Panc1 (cell line): ENCODE data around the gene KCNJ12. TPM values are rescaled to one million over a fixed set of nuclear protein-coding genes. Genes with fewer than 3 reads are reported as not detected.

Source experiments
- ATAC-seq: fragments of 200-7000 bp; cut with Tn5 transposase; 2 replicates; pipeline ENCODE4 v1.9.1; 2020; ENCODE audit warnings: mild to moderate bottlenecking, moderate library complexity
- BruUV-seq: library from RNA; stranded (reverse); fragments of 400-500 nt; replicated peaks from 2 replicates; lab custom pipeline; 2021; lab: Mats Ljungman, UMichigan
- CTCF ChIA-PET: fragments of 300-600 bp; sonication (Branson Sonifier 250); formaldehyde crosslinking; loops from one replicate; lab custom pipeline; 2022; ENCODE audit warnings: antibody characterized with exemption; lab: Charles Lee
- POLR2A ChIA-PET: fragments of 300-600 bp; sonication (Branson Sonifier 250); formaldehyde crosslinking; loops from one replicate; lab custom pipeline; 2022; ENCODE audit warnings: antibody characterized with exemption; lab: Charles Lee
- DNase-seq: peaks from one replicate; pipeline ENCODE4 v3.0.0-alpha.2; 2010; ENCODE audit warnings: low read depth, low spot score
- H3K27ac ChIP-seq: 2 replicates; pipeline ENCODE4 v1.5.1; 2011; ENCODE audit warnings: mild to moderate bottlenecking, low read length, inconsistent platforms
- H3K27me3 ChIP-seq: fragments of 200-500 bp; sonication (Bioruptor generic); 2 replicates; pipeline ENCODE4 v1.6.0; 2014; ENCODE audit warnings: low read length, inconsistent platforms; ENCODE audit not compliant: control insufficient read depth, insufficient read depth
- H3K36me3 ChIP-seq: fragments of 200-500 bp; sonication (Bioruptor generic); 2 replicates; pipeline ENCODE4 v1.5.1; 2014; ENCODE audit warnings: inconsistent platforms, mild to moderate bottlenecking, low read length, moderate library complexity; ENCODE audit not compliant: control insufficient read depth, insufficient read depth
- H3K4me1 ChIP-seq: 2 replicates; pipeline ENCODE4 v1.5.1; 2011; ENCODE audit warnings: inconsistent platforms, mild to moderate bottlenecking, low read length, moderate library complexity; ENCODE audit not compliant: control insufficient read depth, insufficient read depth
- H3K4me3 ChIP-seq, 2 experiments: 2 replicates each; pipeline ENCODE4 v1.5.1; 2011 to 2012; ENCODE audit warnings: low read depth in 2 of 2, low read length in 2 of 2, mild to moderate bottlenecking in 2 of 2, inconsistent platforms in 1 of 2, moderate library complexity in 1 of 2
- H3K9me3 ChIP-seq: fragments of 200-500 bp; sonication (Bioruptor generic); 2 replicates; pipeline ENCODE4 v1.5.1; 2014; ENCODE audit warnings: low read depth, mild to moderate bottlenecking, inconsistent platforms, low read length, moderate library complexity; ENCODE audit not compliant: control insufficient read depth, insufficient read depth
- POLR2AphosphoS5 ChIP-seq: IDR thresholded peaks from 2 replicates; pipeline ENCODE4 v1.6.1; 2012; ENCODE audit warnings: mild to moderate bottlenecking, low read depth, low read length, moderate library complexity
- REST ChIP-seq, 2 experiments: IDR thresholded peaks; 2 replicates each; pipeline ENCODE4 v1.6.1; 2011 to 2012; ENCODE audit warnings: low read depth in 2 of 2, control low read depth in 1 of 2, low read length in 1 of 2, mild to moderate bottlenecking in 1 of 2, moderate library complexity in 1 of 2; ENCODE audit not compliant: insufficient read depth in 1 of 2
- SIN3A ChIP-seq: IDR thresholded peaks from 2 replicates; pipeline ENCODE4 v1.6.1; 2012; ENCODE audit warnings: low read depth, mild to moderate bottlenecking, low read length, moderate library complexity, borderline replicate concordance; ENCODE audit not compliant: insufficient read depth
- TCF7L2 ChIP-seq: IDR thresholded peaks from 2 replicates; pipeline ENCODE4 v1.6.1; 2011; ENCODE audit warnings: mild to moderate bottlenecking, low read depth, low read length, inconsistent platforms
- in situ Hi-C: cut with HindIII; loops from 2 replicates; pipeline ENCODE4 v1.10.0; 2016; ENCODE audit warnings: low sequenced_read_pairs, low pct_unique_long_range_greater_than_20kb
- intact Hi-C: fragments of 100-400 bp; cut with micrococcal nuclease; formaldehyde crosslinking; loops from one replicate; pipeline ENCODE4 v1.10.0; 2022; ENCODE audit not compliant: unreplicated experiment
- total RNA-seq: library from RNA; stranded (reverse); gene quantifications from one replicate; pipeline ENCODE4 v1.2.1, GENCODE V29; 2021; ENCODE audit not compliant: unreplicated experiment
- TF ChIP-seq, protein P1 (sequence below): fragments of 450-650 bp; IDR thresholded peaks from 2 replicates; pipeline ENCODE4 v1.5.1; 2017; ENCODE audit warnings: mild to moderate bottlenecking

Gene KCNJ12
- total RNA-seq, 1 experiment from 2014 or later: 2.7 TPM

DNA sequence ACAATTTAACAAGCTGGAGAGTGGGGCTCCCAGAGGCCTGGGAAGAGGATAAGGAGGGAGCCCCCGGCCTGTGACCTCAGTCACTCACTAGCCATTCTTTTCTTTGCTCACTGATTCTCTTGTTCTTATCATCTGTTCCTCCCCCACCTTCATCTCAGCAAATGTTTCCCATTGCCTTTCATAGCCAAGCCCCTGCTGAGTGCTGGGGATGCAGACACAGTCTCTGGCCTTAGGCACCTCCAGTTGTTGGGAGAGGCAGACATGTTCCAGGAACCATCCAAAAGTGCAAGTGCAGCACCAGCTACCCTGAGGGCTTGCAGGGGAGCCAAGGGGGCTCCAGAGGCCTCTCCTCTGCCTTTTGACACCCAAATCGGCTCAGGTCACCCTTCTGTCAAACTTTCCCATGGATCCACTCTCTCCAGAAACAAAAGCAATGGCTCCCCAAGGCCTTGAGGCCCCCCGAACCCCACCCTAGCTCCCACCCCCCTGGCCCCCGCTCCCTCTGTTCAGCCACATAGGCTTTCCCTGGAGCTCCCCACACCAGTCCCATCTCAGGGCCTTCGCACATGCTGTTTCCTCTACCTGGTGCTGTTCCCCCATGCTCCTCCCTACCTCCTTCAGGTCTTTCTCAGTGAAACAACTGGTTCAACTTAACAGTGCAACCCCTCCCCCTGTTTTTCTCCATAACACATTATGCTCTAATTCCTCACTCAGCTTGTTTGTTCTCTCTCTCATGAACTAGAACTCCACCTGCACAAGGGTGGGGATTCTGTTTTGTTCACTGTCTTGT, 14.9 kb upstream of the KCNJ12 start:
- ChIA-PET POLR2A (interaction anchor here (0.7 kb wide), 1 partner anchor 100 kb away, joined by 3 read pairs; no protein-coding TSS in a partner anchor), CTCF (no interaction called here)
- Histone ChIP-seq H3K9me3 (no peaks in the 10 kb centered on the region), H3K36me3 (no peaks in the 10 kb centered on the region), H3K27me3 (no peaks in the 10 kb centered on the region), H3K4me3 (no peak overlapping the region), H3K27ac (no peak overlapping the region), H3K4me1 (no peaks in the 10 kb centered on the region)
- intact Hi-C loops (no loop called here), in situ Hi-C loops (no loop called here)
- TF ChIP-seq SIN3A: no peak
- TF ChIP-seq REST (IDR thresholded peaks at IDR 0.05; ENCODE audit: insufficient read depth in 1 of 2, low read depth in 2 of 2, low read length in 1 of 2): no peak
- TF ChIP-seq TCF7L2: no peak
- TF ChIP-seq, protein P1, sequence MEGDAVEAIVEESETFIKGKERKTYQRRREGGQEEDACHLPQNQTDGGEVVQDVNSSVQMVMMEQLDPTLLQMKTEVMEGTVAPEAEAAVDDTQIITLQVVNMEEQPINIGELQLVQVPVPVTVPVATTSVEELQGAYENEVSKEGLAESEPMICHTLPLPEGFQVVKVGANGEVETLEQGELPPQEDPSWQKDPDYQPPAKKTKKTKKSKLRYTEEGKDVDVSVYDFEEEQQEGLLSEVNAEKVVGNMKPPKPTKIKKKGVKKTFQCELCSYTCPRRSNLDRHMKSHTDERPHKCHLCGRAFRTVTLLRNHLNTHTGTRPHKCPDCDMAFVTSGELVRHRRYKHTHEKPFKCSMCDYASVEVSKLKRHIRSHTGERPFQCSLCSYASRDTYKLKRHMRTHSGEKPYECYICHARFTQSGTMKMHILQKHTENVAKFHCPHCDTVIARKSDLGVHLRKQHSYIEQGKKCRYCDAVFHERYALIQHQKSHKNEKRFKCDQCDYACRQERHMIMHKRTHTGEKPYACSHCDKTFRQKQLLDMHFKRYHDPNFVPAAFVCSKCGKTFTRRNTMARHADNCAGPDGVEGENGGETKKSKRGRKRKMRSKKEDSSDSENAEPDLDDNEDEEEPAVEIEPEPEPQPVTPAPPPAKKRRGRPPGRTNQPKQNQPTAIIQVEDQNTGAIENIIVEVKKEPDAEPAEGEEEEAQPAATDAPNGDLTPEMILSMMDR: no peak
- TF ChIP-seq POLR2AphosphoS5: no peak
- no peak for ATAC-seq
- DNase-seq: no peak
- BruUV-seq: no TSS peak

- Histone ChIP-seq H3K27me3 (no peaks in the 10 kb centered on the region), H3K4me1 (no peaks in the 10 kb centered on the region), H3K36me3 (no peaks in the 10 kb centered on the region), H3K27ac (no peak overlapping the region), H3K4me3 (no peak overlapping the region), H3K9me3 (no peaks in the 10 kb centered on the region)
- intact Hi-C loops (no loop called here), in situ Hi-C loops (no loop called here)
- CTCF ChIA-PET: no interaction called here
- POLR2A ChIA-PET: no interaction called here
- no peak for DNase-seq
- no TSS peak for BruUV-seq
- TF ChIP-seq, protein P1: no peak
- TF ChIP-seq TCF7L2: no peak
- no peak for TF ChIP-seq REST (IDR thresholded peaks at IDR 0.05; ENCODE audit: insufficient read depth in 1 of 2, low read depth in 2 of 2, low read length in 1 of 2)
- no peak for TF ChIP-seq POLR2AphosphoS5
- no peak for TF ChIP-seq SIN3A
- ATAC-seq: no peak
Measured at GRCh38 chr17:21362331-21362931, 13.7 kb upstream of the KCNJ12 start.
